GM12874 (cell line): ENCODE data around the gene YTHDF1.

ENCODE experiments used
- CTCF ChIP-seq: IDR thresholded peaks from 2 replicates; pipeline ENCODE4 v1.5.1; 2011; ENCODE audit warnings: low read depth, mild to moderate bottlenecking, control low read depth, low read length, moderate library complexity; ENCODE audit not compliant: insufficient read depth

The YTHDF1 gene

DNA sequence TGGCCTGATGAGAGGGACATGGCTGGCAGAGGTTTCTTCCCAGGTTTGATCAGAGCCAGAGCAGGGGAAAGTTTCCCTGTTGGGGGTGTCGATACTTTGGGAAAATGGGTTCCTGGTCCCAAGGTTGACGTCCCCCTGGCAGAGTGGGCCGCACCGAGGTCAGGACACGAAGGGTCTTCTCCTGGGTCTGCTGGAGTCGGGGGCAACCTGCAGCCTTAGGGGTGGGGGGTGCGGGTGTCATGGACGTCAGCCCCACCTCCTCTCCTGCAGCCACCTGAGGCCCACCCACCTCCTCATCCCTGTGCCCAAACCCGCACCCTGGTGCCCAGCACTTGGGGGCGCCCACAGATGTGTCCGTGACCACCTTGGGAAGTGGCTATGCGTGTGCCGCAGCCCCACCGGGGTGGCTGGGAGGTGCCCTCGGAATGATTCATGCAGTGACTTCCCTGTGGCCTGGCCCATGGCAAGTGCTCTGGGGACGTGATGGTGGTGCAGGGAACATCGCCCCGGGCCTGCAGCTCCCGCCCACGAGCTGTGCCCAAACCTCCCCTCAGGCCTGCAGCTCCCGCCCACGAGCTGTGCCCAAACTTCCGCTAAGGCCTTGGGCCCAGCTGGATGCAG, 64.9 kb downstream of the YTHDF1 start:
- no peak for TF ChIP-seq CTCF

GRCh38 chr20:63150391-63150898, 65.5 kb downstream of the YTHDF1 start:
- TF ChIP-seq CTCF: no peak

DNA sequence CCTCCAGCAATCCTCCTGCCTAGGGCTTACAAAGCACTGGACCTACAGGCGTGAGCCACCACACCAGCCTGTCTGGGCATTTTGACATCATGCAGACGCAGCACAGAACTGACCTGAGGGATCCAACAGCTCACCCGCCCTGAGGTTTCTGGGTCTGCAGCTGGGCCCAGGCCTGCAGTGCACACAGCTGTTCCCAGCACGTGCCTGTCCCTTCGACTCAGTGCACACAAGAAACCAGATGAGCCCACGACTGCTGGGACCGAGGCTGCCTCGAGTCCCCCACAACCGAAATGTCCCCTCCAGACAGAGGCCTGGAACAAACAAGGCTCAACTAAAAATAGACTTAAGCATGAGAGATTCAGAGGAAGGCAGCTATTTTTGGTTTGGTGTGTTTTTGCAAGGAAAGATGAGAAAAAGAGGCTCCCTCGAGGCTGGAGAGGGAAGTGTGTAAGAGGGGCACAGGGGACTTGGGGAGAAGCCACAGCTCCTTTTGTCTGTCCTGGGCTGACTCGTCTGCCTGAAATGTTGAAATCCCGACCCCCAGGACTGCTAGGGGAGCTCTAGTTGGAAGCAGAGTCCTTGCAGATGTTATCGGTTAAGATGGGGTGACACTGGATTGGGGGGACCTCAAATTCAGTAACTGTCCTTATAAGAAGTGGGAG, 66.3 kb downstream of the YTHDF1 start:
- no peak for TF ChIP-seq CTCF

DNA sequence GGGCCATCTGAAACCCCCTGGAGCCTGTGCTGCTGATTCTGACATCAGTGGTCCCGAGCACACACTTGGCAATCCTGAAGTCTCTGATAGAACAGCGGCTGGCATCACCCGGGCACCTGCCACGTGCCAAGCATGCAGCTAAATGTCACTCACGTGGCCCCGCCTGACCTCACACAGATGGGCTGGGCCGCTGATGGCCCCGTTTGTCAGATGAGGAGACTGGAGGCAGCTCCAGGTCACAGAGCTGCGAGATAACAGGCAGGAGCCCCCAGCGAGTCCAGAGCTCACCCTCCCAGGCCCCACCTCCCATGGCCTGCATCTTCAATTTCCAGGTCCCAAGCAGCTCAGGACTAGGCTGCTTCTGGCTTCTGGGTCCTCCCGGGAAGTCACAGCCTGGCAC, 67.2 kb downstream of the YTHDF1 start:
- no peak for TF ChIP-seq CTCF

DNA sequence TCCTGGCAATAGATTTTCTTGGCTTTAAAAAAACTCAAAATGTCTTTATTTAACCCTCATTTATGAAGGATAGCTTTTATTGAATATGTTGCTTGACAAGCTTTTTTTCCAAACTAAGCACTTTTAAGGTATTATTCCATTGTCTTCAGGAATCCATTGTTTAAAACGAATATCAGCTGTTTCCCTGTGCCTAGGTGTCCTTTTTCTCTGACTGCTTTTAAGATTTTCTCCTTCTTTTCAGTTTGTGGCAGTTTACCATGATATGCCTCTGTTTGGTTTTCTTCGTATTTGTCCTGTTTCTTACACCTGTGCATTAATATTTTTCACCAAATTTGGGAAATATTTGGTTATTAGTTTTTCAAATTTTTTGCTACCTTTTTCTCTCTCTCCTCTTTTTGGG, 68.4 kb downstream of the YTHDF1 start:
- no peak for TF ChIP-seq CTCF
